ENCODE data around the gene SNAPC2. TPM values are rescaled to one million over a fixed set of nuclear protein-coding genes. Genes with fewer than 3 reads are reported as not detected.

SNAPC2 gene
- polyA plus RNA-seq, 1 of the 3 experiments (the other 2 are of a cell fraction), result 38.7 TPM

DNA sequence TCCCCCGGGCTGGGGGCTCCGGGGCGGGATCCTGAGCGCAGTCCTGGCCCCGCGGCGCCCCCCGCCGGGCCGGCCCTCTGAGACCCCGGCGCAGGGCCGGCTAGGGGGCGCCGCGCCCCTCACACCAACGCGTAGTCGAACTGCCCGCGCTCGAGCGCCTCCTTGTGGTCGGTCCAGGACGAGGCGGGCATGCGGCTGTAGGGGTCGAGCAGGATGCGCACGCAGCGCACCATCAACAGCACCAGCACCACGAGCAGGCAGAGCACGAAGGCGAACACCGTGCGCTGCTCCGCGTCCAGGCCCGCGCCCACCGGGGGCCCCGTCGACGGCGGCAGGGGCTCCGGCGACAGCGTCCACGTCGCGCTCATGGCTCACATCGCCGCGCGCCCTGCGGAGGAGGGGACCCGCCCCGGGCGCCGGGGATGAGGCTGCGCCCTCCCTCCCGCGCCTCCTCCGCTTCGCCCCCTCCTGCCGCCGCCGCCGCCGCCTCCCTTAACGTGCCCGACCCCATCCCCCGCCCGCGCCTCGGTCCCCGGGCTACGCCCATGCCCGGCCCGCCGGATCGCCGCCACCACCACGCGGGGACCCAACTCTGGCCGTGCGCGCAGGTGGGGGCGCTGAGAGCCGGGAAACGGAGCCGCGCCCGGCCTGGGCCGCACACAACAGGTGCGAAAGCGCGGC lies 5.2 kb downstream of the SNAPC2 start (continued):
- TF ChIP-seq, protein P1, sequence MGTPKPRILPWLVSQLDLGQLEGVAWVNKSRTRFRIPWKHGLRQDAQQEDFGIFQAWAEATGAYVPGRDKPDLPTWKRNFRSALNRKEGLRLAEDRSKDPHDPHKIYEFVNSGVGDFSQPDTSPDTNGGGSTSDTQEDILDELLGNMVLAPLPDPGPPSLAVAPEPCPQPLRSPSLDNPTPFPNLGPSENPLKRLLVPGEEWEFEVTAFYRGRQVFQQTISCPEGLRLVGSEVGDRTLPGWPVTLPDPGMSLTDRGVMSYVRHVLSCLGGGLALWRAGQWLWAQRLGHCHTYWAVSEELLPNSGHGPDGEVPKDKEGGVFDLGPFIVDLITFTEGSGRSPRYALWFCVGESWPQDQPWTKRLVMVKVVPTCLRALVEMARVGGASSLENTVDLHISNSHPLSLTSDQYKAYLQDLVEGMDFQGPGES (IDR thresholded peaks at IDR 0.05; ENCODE audit: low read depth, low read length), result no peak
- peak; percentile 68 for TF ChIP-seq MXI1 (IDR thresholded peaks at IDR 0.05; ENCODE audit: low read depth, low read length)
- TF ChIP-seq NFIC (IDR thresholded peaks at IDR 0.05; ENCODE audit: borderline replicate concordance), result no peak
- no peak for TF ChIP-seq RFX5 (IDR thresholded peaks at IDR 0.05; ENCODE audit: low read length)
- TF ChIP-seq YY1 (IDR thresholded peaks at IDR 0.05; ENCODE audit: low read depth), result no peak
- peak; percentile 54 for TF ChIP-seq RAD21 (IDR thresholded peaks at IDR 0.05; ENCODE audit: low read length)
- TF ChIP-seq PBX3 (IDR thresholded peaks at IDR 0.05), result no peak
- TF ChIP-seq FOSL2 (IDR thresholded peaks at IDR 0.05; ENCODE audit: borderline replicate concordance, low read depth), result no peak
- no peak for TF ChIP-seq JUND (IDR thresholded peaks at IDR 0.05)
- no peak for TF ChIP-seq RXRA (IDR thresholded peaks at IDR 0.05; ENCODE audit: borderline replicate concordance, low read depth)
- TF ChIP-seq, protein P2, sequence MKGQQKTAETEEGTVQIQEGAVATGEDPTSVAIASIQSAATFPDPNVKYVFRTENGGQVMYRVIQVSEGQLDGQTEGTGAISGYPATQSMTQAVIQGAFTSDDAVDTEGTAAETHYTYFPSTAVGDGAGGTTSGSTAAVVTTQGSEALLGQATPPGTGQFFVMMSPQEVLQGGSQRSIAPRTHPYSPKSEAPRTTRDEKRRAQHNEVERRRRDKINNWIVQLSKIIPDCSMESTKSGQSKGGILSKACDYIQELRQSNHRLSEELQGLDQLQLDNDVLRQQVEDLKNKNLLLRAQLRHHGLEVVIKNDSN (IDR thresholded peaks at IDR 0.05; ENCODE audit: borderline replicate concordance, low read depth), result no peak
- no peak for TF ChIP-seq RCOR1 (IDR thresholded peaks at IDR 0.05; ENCODE audit: low read length)
- TF ChIP-seq TCF12 (IDR thresholded peaks at IDR 0.05), result no peak
- TF ChIP-seq, protein P3, sequence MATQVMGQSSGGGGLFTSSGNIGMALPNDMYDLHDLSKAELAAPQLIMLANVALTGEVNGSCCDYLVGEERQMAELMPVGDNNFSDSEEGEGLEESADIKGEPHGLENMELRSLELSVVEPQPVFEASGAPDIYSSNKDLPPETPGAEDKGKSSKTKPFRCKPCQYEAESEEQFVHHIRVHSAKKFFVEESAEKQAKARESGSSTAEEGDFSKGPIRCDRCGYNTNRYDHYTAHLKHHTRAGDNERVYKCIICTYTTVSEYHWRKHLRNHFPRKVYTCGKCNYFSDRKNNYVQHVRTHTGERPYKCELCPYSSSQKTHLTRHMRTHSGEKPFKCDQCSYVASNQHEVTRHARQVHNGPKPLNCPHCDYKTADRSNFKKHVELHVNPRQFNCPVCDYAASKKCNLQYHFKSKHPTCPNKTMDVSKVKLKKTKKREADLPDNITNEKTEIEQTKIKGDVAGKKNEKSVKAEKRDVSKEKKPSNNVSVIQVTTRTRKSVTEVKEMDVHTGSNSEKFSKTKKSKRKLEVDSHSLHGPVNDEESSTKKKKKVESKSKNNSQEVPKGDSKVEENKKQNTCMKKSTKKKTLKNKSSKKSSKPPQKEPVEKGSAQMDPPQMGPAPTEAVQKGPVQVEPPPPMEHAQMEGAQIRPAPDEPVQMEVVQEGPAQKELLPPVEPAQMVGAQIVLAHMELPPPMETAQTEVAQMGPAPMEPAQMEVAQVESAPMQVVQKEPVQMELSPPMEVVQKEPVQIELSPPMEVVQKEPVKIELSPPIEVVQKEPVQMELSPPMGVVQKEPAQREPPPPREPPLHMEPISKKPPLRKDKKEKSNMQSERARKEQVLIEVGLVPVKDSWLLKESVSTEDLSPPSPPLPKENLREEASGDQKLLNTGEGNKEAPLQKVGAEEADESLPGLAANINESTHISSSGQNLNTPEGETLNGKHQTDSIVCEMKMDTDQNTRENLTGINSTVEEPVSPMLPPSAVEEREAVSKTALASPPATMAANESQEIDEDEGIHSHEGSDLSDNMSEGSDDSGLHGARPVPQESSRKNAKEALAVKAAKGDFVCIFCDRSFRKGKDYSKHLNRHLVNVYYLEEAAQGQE (IDR thresholded peaks at IDR 0.05; ENCODE audit: low read depth, low read length), result no peak
- no peak for TF ChIP-seq TEAD4 (IDR thresholded peaks at IDR 0.05; ENCODE audit: borderline replicate concordance, insufficient read depth)
